Measurements from ENCODE around the gene MRPL12.

MRPL12 gene

GRCh38 chr17:81683208-81683583, 20.0 kb upstream of the MRPL12 start:
- no peak for DNase-seq

DNA sequence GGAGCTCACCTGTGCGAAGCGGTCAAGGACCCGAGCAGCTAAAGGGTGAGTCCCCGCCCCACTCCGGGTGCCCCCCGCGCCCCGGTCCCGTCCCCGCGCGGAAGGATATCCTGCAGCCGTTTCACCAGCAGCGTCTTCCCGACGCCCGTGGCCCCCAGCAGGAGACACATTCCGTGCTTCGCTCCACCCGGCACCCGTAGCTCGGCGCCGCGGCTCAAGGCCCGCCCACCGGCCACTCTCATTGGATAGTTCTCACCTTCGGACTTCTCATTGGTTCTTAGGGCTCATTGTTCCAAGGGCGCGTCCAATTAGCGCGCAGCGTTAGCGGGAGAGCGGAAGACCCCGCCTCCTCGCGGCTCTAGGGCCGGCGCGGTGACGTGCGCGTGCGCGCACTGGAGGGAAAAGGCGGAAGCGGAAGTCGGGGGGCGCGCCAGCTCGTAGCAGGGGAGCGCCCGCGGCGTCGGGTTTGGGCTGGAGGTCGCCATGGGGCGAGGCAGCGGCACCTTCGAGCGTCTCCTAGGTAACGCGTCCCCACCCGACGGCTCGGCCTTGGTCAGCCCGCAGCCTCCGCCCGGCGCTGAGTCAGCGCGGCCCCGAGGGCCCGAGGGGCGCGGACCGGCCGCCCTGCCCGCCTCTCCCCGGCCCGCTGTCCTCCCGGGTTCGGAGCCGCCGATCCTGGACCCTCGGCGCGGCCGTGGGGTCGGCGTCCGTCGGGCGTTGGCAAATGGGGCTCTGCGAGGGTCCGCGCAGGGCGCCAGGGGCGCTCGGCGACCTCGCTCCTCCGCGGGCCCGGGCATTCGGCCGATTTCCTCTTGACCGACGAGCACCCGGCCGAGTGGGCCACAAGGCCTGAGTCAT, 19.4 kb upstream of the MRPL12 start, which contains the start of the genes ARL16 and HGS:
Gene ARL16 (minus strand): TSS at position 214 of the 858 bp plus-strand sequence. CDS start 44 bp downstream, at position 170.
Gene HGS (plus strand): TSS at position 428 of the 858 bp plus-strand sequence. CDS start 56 bp downstream, at position 484.
- peak; percentile 99 for DNase-seq

DNA sequence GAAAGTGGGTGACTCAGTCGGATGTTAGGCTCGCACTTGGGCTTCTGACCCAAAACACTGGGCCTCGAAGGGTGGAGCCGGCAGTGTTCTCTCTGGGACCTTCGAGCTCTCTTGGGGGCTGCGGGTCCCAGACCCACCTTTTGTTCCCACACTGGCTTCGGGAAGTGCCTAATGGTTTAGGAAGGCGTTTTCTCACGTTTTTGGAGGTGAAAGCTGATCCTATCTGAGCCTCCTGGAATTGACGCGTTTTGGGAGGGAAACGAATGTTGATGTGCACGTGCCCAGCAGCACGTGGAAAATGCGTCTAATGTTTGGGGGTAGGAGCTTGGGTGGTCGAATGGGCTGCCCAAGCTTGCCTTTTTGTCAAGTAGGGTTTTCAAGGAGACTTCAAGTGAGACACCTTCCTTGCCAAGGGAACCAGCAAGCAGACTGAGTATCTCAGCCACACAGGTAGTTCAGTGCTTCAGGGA, 18.7 kb upstream of the MRPL12 start:
- no peak for DNase-seq

GRCh38 chr17:81685108-81685507, 18.1 kb upstream of the MRPL12 start:
- DNase-seq: no peak

GRCh38 chr17:81686614-81687013, 16.6 kb upstream of the MRPL12 start:
- no peak for DNase-seq

- DNase-seq: no peak
Observed at GRCh38 chr17:81687770-81688541, 15.2 kb upstream of the MRPL12 start.

DNA sequence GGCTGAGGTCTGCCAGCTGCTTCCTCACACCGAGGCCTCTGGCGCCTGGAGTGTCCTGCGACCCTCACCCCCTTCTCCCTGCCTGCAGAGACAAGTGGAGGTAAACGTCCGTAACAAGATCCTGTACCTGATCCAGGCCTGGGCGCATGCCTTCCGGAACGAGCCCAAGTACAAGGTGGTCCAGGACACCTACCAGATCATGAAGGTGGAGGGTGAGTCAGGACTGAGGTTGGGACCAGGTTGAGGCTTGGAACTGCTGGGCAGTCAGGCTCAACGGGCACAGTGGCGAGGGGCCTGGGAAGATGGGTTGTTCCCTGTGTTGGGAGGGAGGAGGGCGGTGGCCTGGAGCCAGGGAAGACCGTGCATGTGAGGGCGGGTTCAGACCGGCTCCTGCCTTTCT, 14.6 kb upstream of the MRPL12 start:
- DNase-seq: no peak

GRCh38 chr17:81690066-81690465, 13.1 kb upstream of the MRPL12 start:
- no peak for DNase-seq

GRCh38 chr17:81690549-81690948, 12.6 kb upstream of the MRPL12 start:
- DNase-seq: no peak

DNA sequence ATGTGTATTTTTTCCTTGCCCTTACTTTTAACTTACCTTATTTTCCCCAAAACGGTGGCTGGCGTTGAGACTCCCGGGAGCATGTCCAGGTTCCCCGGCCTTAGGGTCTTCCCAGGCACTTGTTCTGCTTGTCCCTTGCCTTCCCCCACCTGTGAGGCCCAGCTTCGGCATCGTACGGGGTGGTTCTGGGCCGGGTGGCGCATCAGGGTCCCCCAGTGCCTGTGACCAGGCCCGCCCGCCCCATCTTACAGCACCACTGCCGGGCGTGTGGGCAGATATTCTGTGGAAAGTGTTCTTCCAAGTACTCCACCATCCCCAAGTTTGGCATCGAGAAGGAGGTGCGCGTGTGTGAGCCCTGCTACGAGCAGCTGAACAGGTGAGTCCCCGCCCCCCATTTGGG, 12.0 kb upstream of the MRPL12 start:
- DNase-seq: no peak

DNA sequence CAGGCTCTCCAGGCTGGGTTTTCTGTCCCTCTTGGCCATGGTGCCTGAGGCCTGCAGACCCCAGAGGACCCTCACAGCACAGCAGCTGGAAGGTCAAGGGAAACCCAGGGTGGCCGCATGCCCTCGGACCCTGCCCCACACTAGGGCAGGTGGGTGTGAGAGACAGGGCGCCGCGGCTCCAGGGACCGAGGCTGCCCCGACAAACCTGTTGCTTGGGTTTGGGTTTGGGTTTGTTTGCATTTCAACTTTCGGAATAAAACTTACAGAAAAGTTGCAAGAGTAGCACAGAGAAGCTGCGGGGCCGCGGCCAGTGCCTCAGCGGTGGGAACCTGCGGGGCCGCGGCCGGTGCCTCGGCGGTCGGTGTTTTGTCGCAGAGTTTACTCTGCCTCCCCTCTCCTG, 11.6 kb upstream of the MRPL12 start:
- no peak for DNase-seq

DNA sequence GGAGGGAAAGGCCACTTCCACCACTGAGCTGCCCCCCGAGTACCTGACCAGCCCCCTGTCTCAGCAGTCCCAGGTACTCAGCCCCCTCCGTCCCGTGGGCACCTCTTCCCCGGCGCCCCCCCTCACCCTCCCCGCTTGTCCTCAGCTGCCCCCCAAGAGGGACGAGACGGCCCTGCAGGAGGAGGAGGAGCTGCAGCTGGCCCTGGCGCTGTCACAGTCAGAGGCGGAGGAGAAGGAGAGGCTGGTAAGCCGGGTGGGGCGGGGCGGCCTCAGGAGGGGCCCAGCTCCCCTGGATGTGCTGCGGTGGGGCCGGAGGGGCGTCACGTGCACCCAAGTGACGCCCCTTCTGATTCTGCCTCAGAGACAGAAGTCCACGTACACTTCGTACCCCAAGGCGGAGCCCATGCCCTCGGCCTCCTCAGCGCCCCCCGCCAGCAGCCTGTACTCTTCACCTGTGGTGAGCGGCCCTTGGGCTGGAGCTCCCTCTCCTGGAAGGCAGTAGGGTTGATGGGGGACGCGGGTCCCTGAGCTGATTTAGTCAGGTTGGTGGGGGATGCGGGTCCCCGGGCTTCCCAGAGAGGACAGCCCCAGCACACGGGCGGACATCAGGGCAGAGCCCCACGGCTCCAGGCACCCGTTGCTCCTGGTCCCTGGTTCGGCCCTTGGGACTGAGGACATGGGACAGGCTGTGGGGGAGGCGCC, 9.5 kb upstream of the MRPL12 start:
- no peak for DNase-seq

- no peak for DNase-seq
Observed at GRCh38 chr17:81694810-81695209, 8.4 kb upstream of the MRPL12 start.

DNA sequence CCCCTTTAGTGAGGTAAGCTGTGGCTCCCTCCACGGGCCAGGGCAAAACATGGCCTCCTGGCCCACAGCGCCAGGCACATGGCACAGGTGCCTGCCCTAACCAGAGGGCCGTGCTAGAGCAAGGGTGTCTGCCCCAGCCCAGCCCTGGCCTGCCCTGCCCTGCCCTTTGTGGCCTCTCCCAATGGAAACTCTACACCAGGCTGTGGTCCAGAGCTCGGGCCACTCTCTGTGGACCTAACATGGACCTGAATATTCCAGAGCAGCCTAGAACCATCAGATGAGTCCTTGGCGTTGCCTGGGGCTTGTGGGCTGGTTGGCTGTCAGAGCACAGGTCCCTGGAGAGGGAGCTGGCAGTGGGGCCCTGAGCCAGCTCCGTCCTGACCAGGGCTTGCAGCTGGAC, 8.0 kb upstream of the MRPL12 start:
- DNase-seq: no peak

DNA sequence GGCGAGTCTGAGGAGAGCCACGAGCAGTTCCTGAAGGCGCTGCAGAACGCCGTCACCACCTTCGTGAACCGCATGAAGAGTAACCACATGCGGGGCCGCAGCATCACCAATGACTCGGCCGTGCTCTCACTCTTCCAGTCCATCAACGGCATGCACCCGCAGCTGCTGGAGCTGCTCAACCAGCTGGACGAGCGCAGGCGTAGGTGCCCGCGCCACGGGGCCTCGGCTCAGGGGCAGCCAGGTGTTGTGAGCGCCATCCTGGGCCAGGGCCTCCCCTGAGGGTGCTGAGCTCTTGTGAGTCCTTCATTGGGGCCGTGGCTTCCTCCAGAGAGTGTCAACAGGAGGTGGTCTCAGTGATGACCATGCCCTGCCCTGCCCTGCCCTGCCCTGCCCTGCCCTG, 7.4 kb upstream of the MRPL12 start:
- DNase-seq: no peak

- no peak for DNase-seq
Observed at GRCh38 chr17:81696218-81696941, 6.8 kb upstream of the MRPL12 start.

GRCh38 chr17:81697261-81698044, 5.7 kb upstream of the MRPL12 start:
- no peak for DNase-seq

GRCh38 chr17:81700353-81701287, 2.5 kb upstream of the MRPL12 start:
- DNase-seq: no peak

- no peak for DNase-seq
Observed at GRCh38 chr17:81701288-81702071, 1.7 kb upstream of the MRPL12 start.

Measured in CD4-positive, alpha-beta T cell treated with Interleukin-17A for 1 hour (primary cell).